ENCODE data around the gene PFKFB4.

DNA sequence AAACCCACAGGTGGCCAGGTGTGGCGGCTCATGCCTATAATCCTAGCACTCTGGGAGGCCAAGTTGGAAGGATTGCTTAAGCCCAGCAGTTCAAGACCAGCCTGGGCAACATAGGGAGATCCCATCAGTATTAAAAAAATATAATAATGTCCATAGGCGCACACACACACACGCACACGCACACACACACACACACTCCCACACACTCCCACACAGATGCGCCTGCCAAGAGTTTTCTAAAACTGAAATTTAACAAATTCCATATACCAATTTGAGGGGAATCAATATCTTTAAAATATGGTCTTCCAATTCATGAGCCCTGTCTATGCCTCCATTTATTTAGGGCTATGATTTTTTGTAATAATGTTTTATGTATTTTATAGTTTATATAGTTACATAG is 69.7 kb downstream of the PFKFB4 start:
- TF ChIP-seq ZNF274 (IDR thresholded peaks at IDR 0.05; ENCODE audit: borderline replicate concordance, extremely low read depth, low read length) (no peak), JUND (IDR thresholded peaks at IDR 0.05; ENCODE audit: low read length) (no peak), SP4 (IDR thresholded peaks at IDR 0.05; ENCODE audit: low read length) (no peak), POLR2AphosphoS5 (IDR thresholded peaks at IDR 0.05; ENCODE audit: low read depth, low read length) (no peak), BCL11A (IDR thresholded peaks at IDR 0.05; ENCODE audit: low read depth in 2 of 2, low read length in 2 of 2) (no peak), EZH2 (IDR thresholded peaks at IDR 0.05; ENCODE audit: low read depth, low read length, severe bottlenecking) (no peak), ATF2 (IDR thresholded peaks at IDR 0.05; ENCODE audit: low read length) (no peak), RBBP5 (IDR thresholded peaks at IDR 0.05; ENCODE audit: borderline replicate concordance, low read depth, low read length) (no peak), SIX5 (IDR thresholded peaks at IDR 0.05; ENCODE audit: low read depth, low read length) (no peak), SIN3A (conservative IDR thresholded peaks at IDR 0.05 in 1 of 2, IDR thresholded peaks at IDR 0.05 in 1 of 2; ENCODE audit: low read depth in 1 of 2, low read length in 2 of 2) (no peak), CHD1 (IDR thresholded peaks at IDR 0.05; ENCODE audit: low read depth, low read length) (no peak), CBX8 (IDR thresholded peaks at IDR 0.05; ENCODE audit: borderline replicate concordance, low read depth, low read length) (no peak), YY1 (IDR thresholded peaks at IDR 0.05; ENCODE audit: low read depth, low read length) (no peak)
- TF ChIP-seq, protein P1, sequence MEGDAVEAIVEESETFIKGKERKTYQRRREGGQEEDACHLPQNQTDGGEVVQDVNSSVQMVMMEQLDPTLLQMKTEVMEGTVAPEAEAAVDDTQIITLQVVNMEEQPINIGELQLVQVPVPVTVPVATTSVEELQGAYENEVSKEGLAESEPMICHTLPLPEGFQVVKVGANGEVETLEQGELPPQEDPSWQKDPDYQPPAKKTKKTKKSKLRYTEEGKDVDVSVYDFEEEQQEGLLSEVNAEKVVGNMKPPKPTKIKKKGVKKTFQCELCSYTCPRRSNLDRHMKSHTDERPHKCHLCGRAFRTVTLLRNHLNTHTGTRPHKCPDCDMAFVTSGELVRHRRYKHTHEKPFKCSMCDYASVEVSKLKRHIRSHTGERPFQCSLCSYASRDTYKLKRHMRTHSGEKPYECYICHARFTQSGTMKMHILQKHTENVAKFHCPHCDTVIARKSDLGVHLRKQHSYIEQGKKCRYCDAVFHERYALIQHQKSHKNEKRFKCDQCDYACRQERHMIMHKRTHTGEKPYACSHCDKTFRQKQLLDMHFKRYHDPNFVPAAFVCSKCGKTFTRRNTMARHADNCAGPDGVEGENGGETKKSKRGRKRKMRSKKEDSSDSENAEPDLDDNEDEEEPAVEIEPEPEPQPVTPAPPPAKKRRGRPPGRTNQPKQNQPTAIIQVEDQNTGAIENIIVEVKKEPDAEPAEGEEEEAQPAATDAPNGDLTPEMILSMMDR (IDR thresholded peaks at IDR 0.05; ENCODE audit: control extremely low read depth in 1 of 3, insufficient read depth in 1 of 3, low read depth in 1 of 3, low read length in 3 of 3): no peak

Data from H1 (cell line).